Measurements from ENCODE around the gene ARHGAP28.
"Not testable (repeated sequence)": the region's sequence is repeated elsewhere in the genome, so short reads cannot be mapped to it uniquely, and the experiment has no call there.

ARHGAP28 gene

GRCh38 chr18:6776188-6776587 lies 46.7 kb downstream of the ARHGAP28 start:
- DNase-seq: no peak

GRCh38 chr18:6777509-6777908 lies 48.0 kb downstream of the ARHGAP28 start:
- no peak for DNase-seq

GRCh38 chr18:6778459-6779247 lies 49.1 kb downstream of the ARHGAP28 start:
- no peak for DNase-seq

- no peak for DNase-seq
Measured at GRCh38 chr18:6781142-6781714, 51.7 kb downstream of the ARHGAP28 start.

GRCh38 chr18:6781796-6782195 lies 52.3 kb downstream of the ARHGAP28 start:
- DNase-seq: no peak

- no peak for DNase-seq
Measured at GRCh38 chr18:6782861-6783260, 53.3 kb downstream of the ARHGAP28 start.

- no peak for DNase-seq
Measured at GRCh38 chr18:6784046-6784445, 54.5 kb downstream of the ARHGAP28 start.

- DNase-seq: no peak
Measured at GRCh38 chr18:6785001-6785400, 55.5 kb downstream of the ARHGAP28 start.

GRCh38 chr18:6785411-6785810 lies 55.9 kb downstream of the ARHGAP28 start:
- no peak for DNase-seq

GRCh38 chr18:6792391-6792790 lies 62.9 kb downstream of the ARHGAP28 start:
- DNase-seq: no peak

GRCh38 chr18:6793455-6793854 lies 63.9 kb downstream of the ARHGAP28 start:
- no peak for DNase-seq

- no peak for DNase-seq
Measured at GRCh38 chr18:6793986-6794385, 64.5 kb downstream of the ARHGAP28 start.

GRCh38 chr18:6795307-6795706 lies 65.8 kb downstream of the ARHGAP28 start:
- DNase-seq: no peak

GRCh38 chr18:6796511-6796910 lies 67.0 kb downstream of the ARHGAP28 start:
- no peak for DNase-seq

GRCh38 chr18:6797171-6797570 lies 67.7 kb downstream of the ARHGAP28 start:
- DNase-seq: no peak

- DNase-seq: no peak
Measured at GRCh38 chr18:6798896-6799295, 69.4 kb downstream of the ARHGAP28 start.

- not testable (repeated sequence) for DNase-seq
Measured at GRCh38 chr18:6800309-6800708, 70.8 kb downstream of the ARHGAP28 start.

GRCh38 chr18:6807515-6808257 lies 78.2 kb downstream of the ARHGAP28 start:
- no peak for DNase-seq

- DNase-seq: no peak
Measured at GRCh38 chr18:6810191-6810590, 80.7 kb downstream of the ARHGAP28 start.

GRCh38 chr18:6811816-6812215 lies 82.3 kb downstream of the ARHGAP28 start:
- DNase-seq: no peak

- no peak for DNase-seq
Measured at GRCh38 chr18:6814882-6815425, 85.4 kb downstream of the ARHGAP28 start.

- DNase-seq: no peak
Measured at GRCh38 chr18:6816154-6816553, 86.6 kb downstream of the ARHGAP28 start.

- no peak for DNase-seq
Measured at GRCh38 chr18:6819332-6819731, 89.8 kb downstream of the ARHGAP28 start.

GRCh38 chr18:6820314-6820713 lies 90.8 kb downstream of the ARHGAP28 start:
- DNase-seq: no peak
